Sigmoid colon (tissue), 7 donors: ENCODE data around the gene ZFP42. TPM values are rescaled to one million over a fixed set of nuclear protein-coding genes. Genes with fewer than 3 reads are reported as not detected.

ENCODE experiments used
- DNase-seq: peaks from one replicate; pipeline ENCODE4 v3.0.0-alpha.2; 2019
- H3K27ac ChIP-seq, 4 donors: fragments of 200-600 bp; sonication (generic); one replicate each; pipeline ENCODE4 v1.5.1; 2016 to 2019; ENCODE audit warnings: mild to moderate bottlenecking in 1 of 4
- H3K27me3 ChIP-seq, 3 donors: fragments of 200-600 bp; sonication (generic); one replicate each; pipeline ENCODE4 v1.5.1; 2019; ENCODE audit warnings: mild to moderate bottlenecking in 1 of 3
- H3K36me3 ChIP-seq, 4 donors: fragments of 200-600 bp; sonication (generic); one replicate each; pipeline ENCODE4 v1.5.1; 2016 to 2019
- H3K4me1 ChIP-seq, 4 donors: fragments of 200-600 bp; sonication (generic); one replicate each; pipeline ENCODE4 v1.5.1; 2017 to 2019
- H3K4me3 ChIP-seq, 4 donors: fragments of 200-600 bp; sonication (generic); one replicate each; pipeline ENCODE4 v1.5.1; 2017 to 2019; ENCODE audit warnings: mild to moderate bottlenecking in 2 of 4, moderate library complexity in 1 of 4
- H3K9me3 ChIP-seq, 4 donors: fragments of 200-600 bp in 3 of 4; sonication (generic) in 3 of 4; one replicate each; pipeline versions ENCODE4 v1.5.1 to v1.6.1; 2013 to 2019
- CTCF ChIP-seq, 4 experiments: fragments of 450-650 bp in 3 of 4; fragments of 200-600 bp in 1 of 4; IDR thresholded peaks; one replicate each; pipeline ENCODE4 v1.5.1; 2016 to 2019; ENCODE audit warnings: antibody characterized with exemption in 4 of 4, mild to moderate bottlenecking in 3 of 4, moderate library complexity in 2 of 4
- EP300 ChIP-seq, 4 donors: sonication (generic); formaldehyde crosslinking; IDR thresholded peaks; one replicate each; pipeline ENCODE4 v1.6.1; 2017; ENCODE audit warnings: antibody characterized with exemption in 4 of 4
- POLR2A ChIP-seq, 2 donors: fragments of 450-650 bp; IDR thresholded peaks; one replicate each; pipeline ENCODE4 v1.6.1; 2016; ENCODE audit warnings: antibody characterized with exemption in 2 of 2, mild to moderate bottlenecking in 2 of 2, moderate library complexity in 2 of 2
- POLR2AphosphoS5 ChIP-seq, 4 donors: sonication (generic); formaldehyde crosslinking; IDR thresholded peaks; one replicate each; pipeline ENCODE4 v1.6.1; 2017; ENCODE audit warnings: antibody characterized with exemption in 4 of 4
- WGBS, 2 donors: extraction: QIAGEN DNeasy Blood & Tissue Kit; methylation state at CpG; one replicate each; pipeline ENCODE4 v1.1.7; 2013; 5-methylcytosine and 5-hydroxymethylcytosine counted together
- intact Hi-C: fragments of 100-400 bp; cut with DNase I; formaldehyde crosslinking; loops from one replicate; pipeline ENCODE4 v1.15.1; 2023
- polyA plus RNA-seq, 3 donors: library from polyadenylated mRNA; stranded (reverse); fragments of 200-250 nt; gene quantifications; one replicate each; pipeline ENCODE4 v1.2.3, GENCODE V29; 2013
- total RNA-seq, 4 donors: library from RNA; depleted of rRNA; stranded (reverse); fragments of >200 nt; gene quantifications; one replicate each; pipeline ENCODE4 v1.1.0, GENCODE V29; 2016
- donor health status: healthy with polysubstance abuse.
- donor health status: Bipolar disorder and iron deficiency.
- donor health status: healthy.

The ZFP42 gene
- total RNA-seq (not detected), polyA plus RNA-seq (not detected)

GRCh38 chr4:187995322-187996207 is at the start of gene ZFP42:
Gene ZFP42, plus strand, starts transcription at chr4:187995771. Its CDS starts 7,037 bp downstream, at chr4:188002808.
- TF ChIP-seq POLR2A (IDR thresholded peaks at IDR 0.05) (no peak), POLR2AphosphoS5 (IDR thresholded peaks at IDR 0.05) (no peak), EP300 (IDR thresholded peaks at IDR 0.05) (no peak), CTCF (IDR thresholded peaks at IDR 0.05) (no peak)
- H3K9me3 ChIP-seq = no peaks in the 10 kb centered on the region
- WGBS, 2 donors = 22 to 27% methylated on average over 58 of the region's 58 CpGs
- peaks cover 0 to 22% (median 3%) of the 10 kb centered on the region in 3 donors for H3K27me3 ChIP-seq
- no peak within 1 kb of the TSS for H3K4me3 ChIP-seq
- H3K36me3 ChIP-seq = no peaks in the 10 kb centered on the region
- DNase-seq = no peak
- H3K4me1 ChIP-seq = no peaks in the 10 kb centered on the region
- no peak within 1 kb of the TSS for H3K27ac ChIP-seq
- intact Hi-C loops = no loop called here

GRCh38 chr4:187961171-187961570 is 34.4 kb upstream of the ZFP42 start:
- DNase-seq = no peak
- no peaks in the 10 kb centered on the region for H3K9me3 ChIP-seq
- no peak overlapping the region for H3K27ac ChIP-seq
- intact Hi-C loops = no loop called here
- H3K4me3 ChIP-seq = no peak overlapping the region
- TF ChIP-seq POLR2AphosphoS5 (IDR thresholded peaks at IDR 0.05) = no peak
- TF ChIP-seq EP300 (IDR thresholded peaks at IDR 0.05) = no peak
- TF ChIP-seq CTCF (IDR thresholded peaks at IDR 0.05) = no peak
- no peak for TF ChIP-seq POLR2A (IDR thresholded peaks at IDR 0.05)
- 54 to 86% methylated on average over 2 of the region's 2 CpGs for WGBS, 2 donors
- no peaks in the 10 kb centered on the region for H3K36me3 ChIP-seq
- H3K4me1 ChIP-seq = peaks cover 0 to 4% (median 2%) of the 10 kb centered on the region in 4 donors
- H3K27me3 ChIP-seq = no peaks in the 10 kb centered on the region

GRCh38 chr4:187961961-187962360 is 33.6 kb upstream of the ZFP42 start:
- intact Hi-C loops = no loop called here
- no peaks in the 10 kb centered on the region for H3K9me3 ChIP-seq
- peaks cover 0 to 4% (median 2%) of the 10 kb centered on the region in 4 donors for H3K4me1 ChIP-seq
- H3K36me3 ChIP-seq = no peaks in the 10 kb centered on the region
- TF ChIP-seq POLR2AphosphoS5 (IDR thresholded peaks at IDR 0.05) (no peak), CTCF (IDR thresholded peaks at IDR 0.05) (no peak), POLR2A (IDR thresholded peaks at IDR 0.05) (no peak)
- H3K4me3 ChIP-seq = no peak overlapping the region
- no peak overlapping the region for H3K27ac ChIP-seq
- 64 to 67% methylated on average over 2 of the region's 2 CpGs for WGBS, 2 donors
- H3K27me3 ChIP-seq = no peaks in the 10 kb centered on the region
- no peak for DNase-seq

- Histone ChIP-seq H3K36me3 (no peaks in the 10 kb centered on the region), H3K4me1 (peaks cover 0 to 4% (median 2%) of the 10 kb centered on the region in 4 donors), H3K4me3 (no peak overlapping the region), H3K9me3 (no peaks in the 10 kb centered on the region), H3K27ac (no peak overlapping the region), H3K27me3 (no peaks in the 10 kb centered on the region)
- intact Hi-C loops = no loop called here
- DNase-seq = no peak
- no peak for TF ChIP-seq EP300 (IDR thresholded peaks at IDR 0.05)
- no peak for TF ChIP-seq POLR2A (IDR thresholded peaks at IDR 0.05)
- WGBS, 2 donors = 43 to 67% methylated on average over 3 of the region's 3 CpGs
Observed at GRCh38 chr4:187962926-187963325, 32.6 kb upstream of the ZFP42 start.

GRCh38 chr4:187965726-187966125 is 29.8 kb upstream of the ZFP42 start:
- Histone ChIP-seq H3K4me3 (no peak overlapping the region), H3K27ac (no peak overlapping the region), H3K27me3 (no peaks in the 10 kb centered on the region), H3K36me3 (no peaks in the 10 kb centered on the region), H3K4me1 (peaks cover 0 to 4% (median 2%) of the 10 kb centered on the region in 4 donors), H3K9me3 (no peaks in the 10 kb centered on the region)
- TF ChIP-seq CTCF (IDR thresholded peaks at IDR 0.05) (no peak), POLR2A (IDR thresholded peaks at IDR 0.05) (no peak)
- no peak for DNase-seq
- 54 to 82% methylated on average over 8 of the region's 8 CpGs for WGBS, 2 donors
- intact Hi-C loops = no loop called here
